HL-60 (cell line): Measurements from ENCODE around the gene SETD3.

Experiments
- DNase-seq, 2 experiments: peaks; one replicate each; pipeline ENCODE4 v3.0.0-alpha.2; 2010 to 2020; ENCODE audit warnings: low read depth in 1 of 2, low spot score in 1 of 2
- H3K27ac ChIP-seq: fragments of 250-450 bp; sonication (Bioruptor Pico); replicated peaks from 2 replicates; pipeline ENCODE4 v1.5.1; 2020; ENCODE audit warnings: mild to moderate bottlenecking, moderate library complexity
- H3K27me3 ChIP-seq: fragments of 250-450 bp; sonication (Bioruptor Pico); 2 replicates; pipeline ENCODE4 v1.5.1; 2021; ENCODE audit warnings: mild to moderate bottlenecking, moderate library complexity; ENCODE audit not compliant: insufficient read depth, poor library complexity, severe bottlenecking
- H3K4me3 ChIP-seq: replicated peaks from 2 replicates; pipeline ENCODE4 v1.5.1; 2011; ENCODE audit warnings: mild to moderate bottlenecking, control low read depth, low read length; ENCODE audit not compliant: insufficient read depth
- CTCF ChIP-seq: IDR thresholded peaks from one replicate; pipeline ENCODE4 v1.5.1; 2011; ENCODE audit warnings: low read length, control low read depth, inconsistent platforms; ENCODE audit not compliant: insufficient read depth
- GABPA ChIP-seq: IDR thresholded peaks from 2 replicates; pipeline ENCODE4 v1.6.1; 2012; ENCODE audit warnings: low read depth
- POLR2AphosphoS5 ChIP-seq: IDR thresholded peaks from 2 replicates; pipeline ENCODE4 v1.6.1; 2012; ENCODE audit warnings: low read depth
- REST ChIP-seq: IDR thresholded peaks from 2 replicates; pipeline ENCODE4 v1.6.1; 2012; ENCODE audit warnings: low read depth; ENCODE audit not compliant: insufficient replicate concordance
- SPI1 ChIP-seq: IDR thresholded peaks from 2 replicates; pipeline ENCODE4 v1.6.1; 2012; ENCODE audit warnings: low read depth, mild to moderate bottlenecking, borderline replicate concordance

SETD3 gene

GRCh38 chr14:99381688-99382060 is 99.0 kb downstream of the SETD3 start:
- DNase-seq: no peak
- Histone ChIP-seq H3K27me3 (peaks cover 2% of the 10 kb centered on the region), H3K4me3 (no peak overlapping the region), H3K27ac (no peak overlapping the region)
- TF ChIP-seq CTCF (no peak), POLR2AphosphoS5 (no peak), GABPA (no peak), SPI1 (no peak), REST (no peak)

GRCh38 chr14:99380991-99381687 is 99.5 kb downstream of the SETD3 start:
- Histone ChIP-seq H3K27ac (no peak overlapping the region), H3K27me3 (peaks cover 2% of the 10 kb centered on the region), H3K4me3 (no peak overlapping the region)
- TF ChIP-seq POLR2AphosphoS5 (no peak), REST (no peak), SPI1 (no peak), CTCF (no peak), GABPA (no peak)
- no peak for DNase-seq

- TF ChIP-seq GABPA: no peak
- no peak for TF ChIP-seq REST
- TF ChIP-seq SPI1: no peak
- Histone ChIP-seq H3K4me3 (no peak overlapping the region), H3K27me3 (peaks cover 2% of the 10 kb centered on the region), H3K27ac (no peak overlapping the region)
- DNase-seq: no peak
Measured at GRCh38 chr14:99380402-99380801, 100.3 kb downstream of the SETD3 start.
